HUES64 (cell line): Measurements from ENCODE around the gene ACAP1.

Source experiments
- H3K27ac ChIP-seq: 2 replicates; pipeline ENCODE4 v1.7.0; 2013; ENCODE audit warnings: low read depth, low read length, inconsistent platforms
- H3K27me3 ChIP-seq: 2 replicates; pipeline ENCODE4 v1.6.1; 2013; ENCODE audit warnings: mild to moderate bottlenecking, low read length; ENCODE audit not compliant: insufficient read depth
- H3K36me3 ChIP-seq: 2 replicates; pipeline ENCODE4 v1.6.1; 2013; ENCODE audit warnings: mild to moderate bottlenecking, low read length; ENCODE audit not compliant: insufficient read depth
- H3K4me1 ChIP-seq: 2 replicates; pipeline ENCODE4 v1.6.1; 2013; ENCODE audit warnings: mild to moderate bottlenecking, low read length, moderate library complexity; ENCODE audit not compliant: insufficient read depth
- H3K4me3 ChIP-seq: 2 replicates; pipeline ENCODE4 v1.5.1; 2013; ENCODE audit warnings: mild to moderate bottlenecking, low read length, moderate library complexity
- H3K9ac ChIP-seq: 2 replicates; pipeline ENCODE4 v1.6.1; 2013; ENCODE audit warnings: mild to moderate bottlenecking, low read depth, low read length
- H3K9me3 ChIP-seq: 2 replicates; pipeline ENCODE4 v1.6.1; 2013; ENCODE audit warnings: low read depth, low read length; ENCODE audit not compliant: insufficient read depth
- WGBS: fragments of 150-250, 120-280 bp; methylation state at CpG from one replicate; pipeline ENCODE4 v1.1.7; 2013; ENCODE audit warnings: missing lambda C conversion rate; 5-methylcytosine and 5-hydroxymethylcytosine counted together

The ACAP1 gene

DNA sequence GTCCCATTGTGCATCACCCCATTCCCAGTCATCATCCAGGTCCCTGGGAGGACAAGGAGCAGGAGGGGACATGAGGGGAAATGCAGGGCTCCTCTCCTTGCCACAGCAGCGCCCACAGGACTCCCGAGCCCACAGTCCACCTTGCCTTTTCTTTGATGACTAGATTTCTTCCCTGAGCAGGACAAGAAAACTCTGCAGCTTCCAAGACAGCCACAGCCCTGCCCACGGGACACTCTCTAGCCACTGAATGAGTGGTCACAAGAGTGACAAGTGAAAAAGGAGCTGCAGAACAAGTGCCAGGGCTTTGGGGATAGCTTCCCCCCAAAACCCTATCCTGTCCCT is 11.9 kb upstream of the ACAP1 start:
- Histone ChIP-seq H3K27me3 (no peaks in the 10 kb centered on the region), H3K4me3 (no peak overlapping the region), H3K4me1 (no peaks in the 10 kb centered on the region), H3K9ac (no peak overlapping the region), H3K36me3 (peaks cover 68% of the 10 kb centered on the region), H3K27ac (no peak overlapping the region), H3K9me3 (no peaks in the 10 kb centered on the region)
- 96% methylated on average over 3 of the region's 3 CpGs for WGBS

GRCh38 chr17:7325031-7325528 is 11.2 kb upstream of the ACAP1 start:
- Histone ChIP-seq H3K9me3 (no peaks in the 10 kb centered on the region), H3K27ac (no peak overlapping the region), H3K36me3 (peaks cover 66% of the 10 kb centered on the region), H3K9ac (no peak overlapping the region), H3K27me3 (no peaks in the 10 kb centered on the region), H3K4me1 (no peaks in the 10 kb centered on the region), H3K4me3 (no peak overlapping the region)
- 92% methylated on average over 13 of the region's 19 CpGs for WGBS

- H3K9ac ChIP-seq: no peak overlapping the region
- H3K4me3 ChIP-seq: no peak overlapping the region
- 0 out of 2 replicates have a peak, but pooled peaks cover 7% of the 10 kb centered on the region for H3K4me1 ChIP-seq
- 95% methylated on average over 11 of the region's 11 CpGs for WGBS
- H3K36me3 ChIP-seq: peaks cover 55% of the 10 kb centered on the region
- no peaks in the 10 kb centered on the region for H3K27me3 ChIP-seq
- H3K9me3 ChIP-seq: no peaks in the 10 kb centered on the region
- no peak overlapping the region for H3K27ac ChIP-seq
Observed at GRCh38 chr17:7326186-7326585, 10.1 kb upstream of the ACAP1 start.

- 0 out of 2 replicates have a peak, but pooled peaks cover 7% of the 10 kb centered on the region for H3K4me1 ChIP-seq
- H3K36me3 ChIP-seq: peaks cover 46% of the 10 kb centered on the region
- no peak overlapping the region for H3K9ac ChIP-seq
- H3K9me3 ChIP-seq: no peaks in the 10 kb centered on the region
- no peak overlapping the region for H3K27ac ChIP-seq
- H3K27me3 ChIP-seq: no peaks in the 10 kb centered on the region
- 94% methylated on average over 7 of the region's 7 CpGs for WGBS
- H3K4me3 ChIP-seq: no peak overlapping the region
Observed at GRCh38 chr17:7327056-7327455, 9.3 kb upstream of the ACAP1 start.

- Histone ChIP-seq H3K9ac (no peak overlapping the region), H3K27ac (no peak overlapping the region), H3K4me1 (peaks cover 10% of the 10 kb centered on the region; the same call in 1 of the 2 replicates), H3K36me3 (peaks cover 42% of the 10 kb centered on the region), H3K4me3 (0 out of 2 replicates have a peak overlapping the region, but pooled peaks have one; percentile 85), H3K27me3 (no peaks in the 10 kb centered on the region), H3K9me3 (no peaks in the 10 kb centered on the region)
- 91% methylated on average over 16 of the region's 17 CpGs for WGBS
Observed at GRCh38 chr17:7327501-7327900, 8.8 kb upstream of the ACAP1 start.

GRCh38 chr17:7328009-7328408 is 8.3 kb upstream of the ACAP1 start:
- WGBS: 95% methylated on average over 1 of the region's 1 CpG
- Histone ChIP-seq H3K4me3 (peak overlapping the region; percentile 85), H3K4me1 (peaks cover 10% of the 10 kb centered on the region; the same call in 1 of the 2 replicates), H3K9me3 (no peaks in the 10 kb centered on the region), H3K36me3 (peaks cover 37% of the 10 kb centered on the region), H3K9ac (no peak overlapping the region), H3K27me3 (no peaks in the 10 kb centered on the region), H3K27ac (no peak overlapping the region)

- Histone ChIP-seq H3K9ac (peak within 1 kb of the TSS; percentile 79), H3K4me1 (peaks cover 10% of the 10 kb centered on the region; the same call in 1 of the 2 replicates), H3K27me3 (no peaks in the 10 kb centered on the region), H3K4me3 (peak within 1 kb of the TSS; percentile 85), H3K36me3 (peaks cover 28% of the 10 kb centered on the region), H3K9me3 (no peaks in the 10 kb centered on the region), H3K27ac (peak within 1 kb of the TSS; percentile 94)
- WGBS: under 1% methylated on average over 49 of the region's 50 CpGs
Observed at GRCh38 chr17:7328840-7329373, 7.4 kb upstream of the ACAP1 start, which contains the start of gene NEURL4. TSS of gene NEURL4 (minus strand) at chr17:7329335. CDS start at chr17:7329312, 23 bp downstream.

DNA sequence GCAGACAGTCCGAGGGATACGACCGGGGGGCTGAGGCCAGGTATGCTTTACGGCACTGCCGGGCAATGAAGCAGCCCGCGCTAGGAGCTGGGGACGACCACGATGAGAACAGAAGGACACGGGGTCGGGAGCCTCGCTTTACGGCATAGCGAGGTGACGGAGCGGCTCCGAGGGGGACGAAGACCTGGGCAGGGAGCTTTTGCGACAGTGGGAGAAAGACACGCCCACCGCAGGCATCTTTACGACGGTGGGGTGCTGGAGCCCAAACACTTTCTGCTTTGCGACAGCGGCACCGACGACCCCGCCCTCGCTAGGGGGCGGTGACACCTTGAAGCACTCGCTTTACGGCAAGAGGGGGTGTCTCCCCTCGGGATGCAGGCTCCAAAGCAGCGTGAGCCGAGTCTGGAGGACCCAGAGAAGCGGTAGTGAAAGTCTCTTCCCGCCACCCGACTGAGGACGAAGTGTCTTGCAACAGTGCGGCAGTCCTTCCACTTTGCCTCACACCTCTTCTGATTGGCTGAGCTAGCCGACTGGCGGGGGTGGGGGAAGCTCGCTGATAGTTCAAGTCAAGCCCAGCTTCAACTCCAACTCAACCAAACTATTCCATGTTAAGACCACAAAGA is 6.8 kb upstream of the ACAP1 start:
- peak overlapping the region; percentile 85 for H3K4me3 ChIP-seq
- H3K27me3 ChIP-seq: no peaks in the 10 kb centered on the region
- no peaks in the 10 kb centered on the region for H3K9me3 ChIP-seq
- H3K27ac ChIP-seq: peak overlapping the region; percentile 94
- under 1% methylated on average over 43 of the region's 43 CpGs for WGBS
- H3K4me1 ChIP-seq: peaks cover 10% of the 10 kb centered on the region; the same call in 1 of the 2 replicates
- peaks cover 24% of the 10 kb centered on the region for H3K36me3 ChIP-seq
- peak overlapping the region; percentile 79 for H3K9ac ChIP-seq

DNA sequence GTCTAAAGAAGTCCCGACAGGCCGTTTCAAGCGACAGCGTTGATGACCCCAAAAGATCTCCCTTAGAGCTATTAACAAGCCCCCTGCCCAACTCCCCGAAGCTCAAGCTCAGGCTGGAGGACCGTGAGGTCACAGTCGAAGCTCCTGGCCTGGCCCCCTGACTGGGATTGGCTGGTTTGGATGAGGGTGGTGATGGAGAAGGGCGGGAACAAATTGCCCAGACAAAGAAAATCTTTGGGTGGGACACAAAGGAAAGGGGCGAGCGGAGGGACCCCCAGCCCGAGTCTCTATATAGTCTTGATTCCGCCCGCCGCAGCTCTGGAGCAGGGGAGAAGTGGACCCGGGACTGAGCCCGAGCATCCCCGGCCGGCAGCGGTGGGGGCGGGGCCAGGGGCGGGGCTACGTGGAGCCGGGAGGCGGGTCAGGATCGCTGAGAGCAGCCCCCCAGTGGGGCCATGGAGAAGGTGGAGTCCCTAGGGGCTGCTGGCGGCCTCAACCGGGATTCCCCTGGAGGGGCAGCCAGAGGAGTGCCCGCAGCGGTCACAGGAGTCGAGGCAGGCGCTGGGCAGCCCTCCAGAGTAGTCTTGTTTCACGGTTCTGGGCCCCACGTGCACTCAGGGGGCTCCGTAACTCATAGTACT is 6.2 kb upstream of the ACAP1 start:
- Histone ChIP-seq H3K9me3 (no peaks in the 10 kb centered on the region), H3K36me3 (peaks cover 19% of the 10 kb centered on the region), H3K9ac (peak overlapping the region; percentile 79), H3K27me3 (no peaks in the 10 kb centered on the region), H3K27ac (peak overlapping the region; percentile 94), H3K4me3 (peak overlapping the region; percentile 85), H3K4me1 (peaks cover 10% of the 10 kb centered on the region; the same call in 1 of the 2 replicates)
- WGBS: 3% methylated on average over 34 of the region's 34 CpGs

GRCh38 chr17:7330638-7331015 is 5.7 kb upstream of the ACAP1 start:
- Histone ChIP-seq H3K27me3 (no peaks in the 10 kb centered on the region), H3K4me1 (peaks cover 10% of the 10 kb centered on the region; the same call in 1 of the 2 replicates), H3K36me3 (peaks cover 14% of the 10 kb centered on the region), H3K9ac (peak overlapping the region; percentile 70), H3K4me3 (peak overlapping the region; percentile 85), H3K9me3 (no peaks in the 10 kb centered on the region), H3K27ac (peak overlapping the region; percentile 94)
- WGBS: 79% methylated on average over 13 of the region's 13 CpGs

DNA sequence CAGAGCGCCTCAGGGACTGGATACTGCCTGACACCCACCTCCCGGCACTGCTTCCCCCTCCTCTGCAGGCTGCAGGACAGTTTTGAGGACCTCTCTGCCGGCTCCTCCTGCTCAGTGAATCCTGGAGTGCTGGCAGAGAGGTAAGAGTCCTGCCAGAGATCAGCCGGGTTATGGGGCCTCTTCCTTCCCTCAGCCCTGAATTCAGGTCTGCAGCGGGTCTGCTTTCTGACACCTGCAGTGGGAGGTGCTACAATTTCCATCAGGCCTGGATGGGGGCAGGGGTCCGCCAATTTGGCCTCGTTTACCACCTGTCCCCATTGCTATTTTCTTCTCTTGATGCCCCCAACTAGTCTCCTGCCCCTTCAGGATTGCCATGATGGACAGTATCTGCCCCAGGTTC is 4.2 kb upstream of the ACAP1 start:
- Histone ChIP-seq H3K9ac (no peak overlapping the region), H3K4me3 (no peak overlapping the region), H3K9me3 (no peaks in the 10 kb centered on the region), H3K27me3 (no peaks in the 10 kb centered on the region), H3K36me3 (no peaks in the 10 kb centered on the region), H3K4me1 (peaks cover 20% of the 10 kb centered on the region), H3K27ac (no peak overlapping the region)
- 73% methylated on average over 7 of the region's 7 CpGs for WGBS
